Spinal cord (tissue), 10 donors: ENCODE results near the gene ZNF407. TPM values are rescaled to one million over a fixed set of nuclear protein-coding genes. Genes with fewer than 3 reads are reported as not detected.

Source experiments
- DNase-seq, 6 donors: peaks; one replicate each; pipeline versions ENCODE4 v3.0.0 to v3.0.0-alpha.2; 2013 to 2015; ENCODE audit warnings: low spot score in 6 of 6, low read depth in 4 of 6
- H3K27ac ChIP-seq: one replicate; pipeline ENCODE4 v1.5.1; 2013; ENCODE audit warnings: low read depth, low read length, control low read depth
- H3K27me3 ChIP-seq: one replicate; pipeline ENCODE4 v1.6.1; 2013; ENCODE audit warnings: low read length; ENCODE audit not compliant: control insufficient read depth, insufficient read depth
- H3K36me3 ChIP-seq: one replicate; pipeline ENCODE4 v1.6.1; 2013; ENCODE audit warnings: low read length; ENCODE audit not compliant: control insufficient read depth, insufficient read depth
- H3K4me1 ChIP-seq: one replicate; pipeline ENCODE4 v1.6.1; 2013; ENCODE audit warnings: low read length; ENCODE audit not compliant: control insufficient read depth, insufficient read depth
- H3K4me3 ChIP-seq: one replicate; pipeline ENCODE4 v1.5.1; 2013; ENCODE audit warnings: low read depth, low read length, control low read depth
- H3K9me3 ChIP-seq: one replicate; pipeline ENCODE4 v1.6.1; 2013; ENCODE audit warnings: low read length; ENCODE audit not compliant: control insufficient read depth, insufficient read depth
- WGBS: methylation state at CpG from one replicate; pipeline ENCODE4 v1.1.5; 2013; ENCODE audit warnings: missing lambda C conversion rate; ENCODE audit not compliant: insufficient coverage; 5-methylcytosine and 5-hydroxymethylcytosine counted together
- polyA plus RNA-seq, 2 donors: library from polyadenylated mRNA; unstranded; fragments of 120-200 nt; gene quantifications; one replicate each; pipeline ENCODE4 v1.2.1, GENCODE V29; 2013; ENCODE audit not compliant: insufficient read length in 2 of 2
- total RNA-seq, 2 donors: library from RNA; depleted of rRNA in 1 of 2; stranded (reverse); fragments of 120-200 nt in 1 of 2; fragments of >200 nt in 1 of 2; gene quantifications; one replicate each; pipeline versions ENCODE4 v1.2.3 to v1.2.4, GENCODE V29; 2013 to 2014
- donor health status: healthy.

The ZNF407 gene
- total and polyA plus RNA-seq, 4 donors, result 7.9 to 22.8 (median 13.2) TPM

- no peak for DNase-seq
- Histone ChIP-seq H3K27ac (no peak overlapping the region), H3K36me3 (no peaks in the 10 kb centered on the region), H3K4me3 (no peak overlapping the region), H3K9me3 (no peaks in the 10 kb centered on the region), H3K27me3 (no peaks in the 10 kb centered on the region), H3K4me1 (no peaks in the 10 kb centered on the region)
- WGBS, result 54% methylated on average over 6 of the region's 7 CpGs
These were observed 337.8 kb downstream of the ZNF407 start for GRCh38 chr18:74935434-74935833.

GRCh38 chr18:74936343-74936742, 338.7 kb downstream of the ZNF407 start:
- no peak for DNase-seq
- Histone ChIP-seq H3K27me3 (no peaks in the 10 kb centered on the region), H3K9me3 (no peaks in the 10 kb centered on the region), H3K27ac (no peak overlapping the region), H3K36me3 (no peaks in the 10 kb centered on the region), H3K4me3 (no peak overlapping the region), H3K4me1 (no peaks in the 10 kb centered on the region)
- 80% methylated on average over 1 of the region's 6 CpGs for WGBS

- Histone ChIP-seq H3K9me3 (no peaks in the 10 kb centered on the region), H3K36me3 (no peaks in the 10 kb centered on the region), H3K4me3 (no peak overlapping the region), H3K4me1 (no peaks in the 10 kb centered on the region), H3K27ac (no peak overlapping the region), H3K27me3 (no peaks in the 10 kb centered on the region)
- WGBS, result 100% methylated on average over 1 of the region's 1 CpG
- DNase-seq, result no peak
These were observed 339.6 kb downstream of the ZNF407 start for GRCh38 chr18:74937291-74937690.

GRCh38 chr18:74940856-74941255, 343.2 kb downstream of the ZNF407 start:
- no peaks in the 10 kb centered on the region for H3K36me3 ChIP-seq
- H3K9me3 ChIP-seq, result no peaks in the 10 kb centered on the region
- no peaks in the 10 kb centered on the region for H3K4me1 ChIP-seq
- H3K27me3 ChIP-seq, result no peaks in the 10 kb centered on the region
- no peak for DNase-seq
- WGBS, result no CpG with 5 or more reads among the region's 5 CpGs
- H3K27ac ChIP-seq, result no peak overlapping the region
- no peak overlapping the region for H3K4me3 ChIP-seq

GRCh38 chr18:74942319-74942910, 344.7 kb downstream of the ZNF407 start:
- H3K36me3 ChIP-seq, result no peaks in the 10 kb centered on the region

GRCh38 chr18:74944676-74945075, 347.0 kb downstream of the ZNF407 start:
- Histone ChIP-seq H3K27ac (no peak overlapping the region), H3K4me1 (no peaks in the 10 kb centered on the region), H3K9me3 (no peaks in the 10 kb centered on the region), H3K27me3 (no peaks in the 10 kb centered on the region), H3K36me3 (no peaks in the 10 kb centered on the region), H3K4me3 (no peak overlapping the region)
- no CpG with 5 or more reads among the region's 5 CpGs for WGBS
- DNase-seq, result no peak

More at GRCh38 chr18:74942319-74942910, 344.7 kb downstream of the ZNF407 start:
- Histone ChIP-seq H3K4me1 (no peaks in the 10 kb centered on the region), H3K4me3 (no peak overlapping the region), H3K9me3 (no peaks in the 10 kb centered on the region), H3K27ac (no peak overlapping the region), H3K27me3 (no peaks in the 10 kb centered on the region)
- WGBS, result 97% methylated on average over 4 of the region's 9 CpGs
- DNase-seq, result no peak

- Histone ChIP-seq H3K36me3 (no peaks in the 10 kb centered on the region), H3K27ac (no peak overlapping the region), H3K4me3 (no peak overlapping the region), H3K4me1 (no peaks in the 10 kb centered on the region), H3K9me3 (no peaks in the 10 kb centered on the region), H3K27me3 (no peaks in the 10 kb centered on the region)
- peak in 1 of 6 donors; percentile 17 for DNase-seq
- WGBS, result no CpG with 5 or more reads among the region's 7 CpGs
These were observed 348.3 kb downstream of the ZNF407 start for GRCh38 chr18:74945774-74946545.

- DNase-seq, result peak in 1 of 6 donors; percentile 11
- H3K9me3 ChIP-seq, result no peaks in the 10 kb centered on the region
- no CpG with 5 or more reads among the region's 3 CpGs for WGBS
- H3K27ac ChIP-seq, result no peak overlapping the region
- H3K36me3 ChIP-seq, result no peaks in the 10 kb centered on the region
- no peaks in the 10 kb centered on the region for H3K27me3 ChIP-seq
- H3K4me1 ChIP-seq, result no peaks in the 10 kb centered on the region
- no peak overlapping the region for H3K4me3 ChIP-seq
These were observed 349.1 kb downstream of the ZNF407 start for GRCh38 chr18:74946646-74947375.

GRCh38 chr18:74947417-74947816, 349.7 kb downstream of the ZNF407 start:
- no peaks in the 10 kb centered on the region for H3K4me1 ChIP-seq
- no peak overlapping the region for H3K27ac ChIP-seq
- DNase-seq, result no peak
- no peaks in the 10 kb centered on the region for H3K36me3 ChIP-seq
- no peaks in the 10 kb centered on the region for H3K9me3 ChIP-seq
- H3K4me3 ChIP-seq, result no peak overlapping the region
- H3K27me3 ChIP-seq, result no peaks in the 10 kb centered on the region
- 66% methylated on average over 10 of the region's 10 CpGs for WGBS
